WTC11 (cell line): Measurements from ENCODE around the gene PEX5. TPM values are rescaled to one million over a fixed set of nuclear protein-coding genes. Genes with fewer than 3 reads are reported as not detected.

ENCODE experiments used
- ATAC-seq: fragments of 200-7000 bp; cut with Tn5 transposase; 2 replicates; pipeline ENCODE4 v1.10.0; 2021; ENCODE audit warnings: mild to moderate bottlenecking, moderate library complexity
- CTCF ChIA-PET: fragments of 300-600 bp; sonication (Branson Sonifier 250); formaldehyde crosslinking; loops from one replicate; lab custom pipeline; 2021; ENCODE audit warnings: antibody characterized with exemption; lab: Charles Lee
- POLR2A ChIA-PET: fragments of 350-600 bp; sonication (Branson Sonifier 250); formaldehyde crosslinking; loops from one replicate; lab custom pipeline; 2021; ENCODE audit warnings: antibody characterized with exemption; lab: Charles Lee
- DNase-seq: peaks from one replicate; pipeline ENCODE4 v3.0.0; 2021; ENCODE audit warnings: low spot score
- H3K27ac Mint-ChIP-seq: 2 replicates; pipeline ENCODE4 v1.8.0; 2021; ENCODE audit warnings: mixed read lengths
- H3K27me3 Mint-ChIP-seq: 2 replicates; pipeline ENCODE4 v1.8.0; 2021; ENCODE audit warnings: low read depth, mild to moderate bottlenecking, moderate library complexity, mixed read lengths
- H3K36me3 Mint-ChIP-seq: 2 replicates; pipeline ENCODE4 v1.8.0; 2021; ENCODE audit warnings: mixed read lengths
- H3K4me1 Mint-ChIP-seq: 2 replicates; pipeline ENCODE4 v1.8.0; 2022; ENCODE audit warnings: mixed read lengths
- H3K4me3 Mint-ChIP-seq: 2 replicates; pipeline ENCODE4 v1.8.0; 2021; ENCODE audit warnings: mild to moderate bottlenecking, moderate library complexity, mixed read lengths
- H3K9me3 Mint-ChIP-seq: 2 replicates; pipeline ENCODE4 v1.8.0; 2021; ENCODE audit warnings: mixed read lengths
- CREM ChIP-seq: sonication (generic); formaldehyde crosslinking; IDR thresholded peaks from 2 replicates; pipeline ENCODE4 v1.8.1; 2022; ENCODE audit warnings: mild to moderate bottlenecking, missing genetic modification reagents, moderate library complexity
- ETV6 ChIP-seq: sonication (generic); formaldehyde crosslinking; IDR thresholded peaks from 2 replicates; pipeline ENCODE4 v1.8.1; 2022; ENCODE audit warnings: mild to moderate bottlenecking, missing genetic modification reagents
- GTF2I ChIP-seq: fragments of 250-450 bp; sonication (Bioruptor Pico); conservative IDR thresholded peaks from 2 replicates; pipeline ENCODE4 v1.4.0; 2021; ENCODE audit warnings: mild to moderate bottlenecking
- HMGA2 ChIP-seq: fragments of 250-450 bp; sonication (Bioruptor Pico); IDR thresholded peaks from 2 replicates; pipeline ENCODE4 v1.4.0; 2021; ENCODE audit warnings: mild to moderate bottlenecking, moderate library complexity
- IRF1 ChIP-seq: sonication (generic); formaldehyde crosslinking; IDR thresholded peaks from 2 replicates; pipeline ENCODE4 v1.8.0; 2023; ENCODE audit warnings: missing genetic modification reagents
- IRF2 ChIP-seq: sonication (generic); formaldehyde crosslinking; IDR thresholded peaks from 2 replicates; pipeline ENCODE4 v1.8.0; 2022; ENCODE audit warnings: low read depth, missing genetic modification reagents, borderline replicate concordance
- NR1H2 ChIP-seq: sonication (generic); formaldehyde crosslinking; IDR thresholded peaks from 2 replicates; pipeline ENCODE4 v1.9.0; 2021; ENCODE audit warnings: mild to moderate bottlenecking, moderate library complexity, missing genetic modification reagents
- SMAD4 ChIP-seq: sonication (generic); formaldehyde crosslinking; IDR thresholded peaks from 2 replicates; pipeline ENCODE4 v1.8.0; 2022; ENCODE audit warnings: mild to moderate bottlenecking, missing genetic modification reagents
- STAT6 ChIP-seq: sonication (generic); formaldehyde crosslinking; conservative IDR thresholded peaks from 2 replicates; pipeline ENCODE4 v1.8.1; 2023; ENCODE audit warnings: mild to moderate bottlenecking, low read depth, missing genetic modification reagents, moderate library complexity
- ZBTB43 ChIP-seq: sonication (generic); formaldehyde crosslinking; IDR thresholded peaks from 2 replicates; pipeline ENCODE4 v1.8.1; 2023; ENCODE audit warnings: mild to moderate bottlenecking, missing genetic modification reagents
- ZNF219 ChIP-seq: sonication (generic); formaldehyde crosslinking; IDR thresholded peaks from 2 replicates; pipeline ENCODE4 v1.8.0; 2023; ENCODE audit warnings: missing genetic modification reagents, mild to moderate bottlenecking, borderline replicate concordance
- total RNA-seq: library from RNA; stranded (reverse); gene quantifications from 3 replicates; pipeline ENCODE4 v1.2.3, GENCODE V29; 2021
- TF ChIP-seq, protein P1 (sequence below): sonication (generic); formaldehyde crosslinking; IDR thresholded peaks from 2 replicates; pipeline ENCODE4 v1.8.1; 2023; ENCODE audit warnings: mild to moderate bottlenecking, missing genetic modification reagents
- TF ChIP-seq, protein P2 (sequence below): sonication (generic); formaldehyde crosslinking; IDR thresholded peaks from 2 replicates; pipeline ENCODE4 v1.8.1; 2022; ENCODE audit warnings: missing genetic modification reagents, borderline replicate concordance
- TF ChIP-seq, protein P3 (sequence below): fragments of 250-450 bp; sonication (Bioruptor Pico); IDR thresholded peaks from 2 replicates; pipeline ENCODE4 v1.9.0; 2021; ENCODE audit warnings: moderate library complexity, mild to moderate bottlenecking, inconsistent platforms, borderline replicate concordance
- TF ChIP-seq, protein P4 (sequence below): sonication (generic); formaldehyde crosslinking; IDR thresholded peaks from 2 replicates; pipeline ENCODE4 v1.8.0; 2022; ENCODE audit warnings: mild to moderate bottlenecking, missing genetic modification reagents
- TF ChIP-seq, protein P5 (sequence below): sonication (generic); formaldehyde crosslinking; IDR thresholded peaks from 2 replicates; pipeline ENCODE4 v1.8.1; 2022; ENCODE audit warnings: mild to moderate bottlenecking, moderate library complexity, missing genetic modification reagents
- TF ChIP-seq, protein P6 (sequence below): sonication (generic); formaldehyde crosslinking; conservative IDR thresholded peaks from 2 replicates; pipeline ENCODE4 v1.8.1; 2022; ENCODE audit warnings: mild to moderate bottlenecking, missing genetic modification reagents
- TF ChIP-seq, protein P7 (sequence below): sonication (generic); formaldehyde crosslinking; IDR thresholded peaks from 2 replicates; pipeline ENCODE4 v1.8.1; 2022; ENCODE audit warnings: low read depth, mild to moderate bottlenecking, moderate library complexity, missing genetic modification reagents, borderline replicate concordance

PEX5 gene
- total RNA-seq, 1 experiment from 2014 or later, result 68.9 TPM

GRCh38 chr12:7154042-7154441, 35.4 kb upstream of the PEX5 start:
- POLR2A ChIA-PET, result no interaction called here
- no peak for ATAC-seq
- H3K4me1 Mint-ChIP-seq, result no peaks in the 10 kb centered on the region
- CTCF ChIA-PET, result interaction anchor here (1.1 to 3.4 kb wide), 4 partner anchors 8 to 100 kb away, joined by 3 to 24 read pairs (median 10); no protein-coding TSS in a partner anchor
- TF ChIP-seq HMGA2 (CRISPR knock-in tag), result no peak
- no peak for TF ChIP-seq NR1H2 (CRISPR knock-in tag)
- no peak for TF ChIP-seq IRF2 (CRISPR knock-in tag)
- no peak for TF ChIP-seq SMAD4 (CRISPR knock-in tag)
- TF ChIP-seq, protein P1, sequence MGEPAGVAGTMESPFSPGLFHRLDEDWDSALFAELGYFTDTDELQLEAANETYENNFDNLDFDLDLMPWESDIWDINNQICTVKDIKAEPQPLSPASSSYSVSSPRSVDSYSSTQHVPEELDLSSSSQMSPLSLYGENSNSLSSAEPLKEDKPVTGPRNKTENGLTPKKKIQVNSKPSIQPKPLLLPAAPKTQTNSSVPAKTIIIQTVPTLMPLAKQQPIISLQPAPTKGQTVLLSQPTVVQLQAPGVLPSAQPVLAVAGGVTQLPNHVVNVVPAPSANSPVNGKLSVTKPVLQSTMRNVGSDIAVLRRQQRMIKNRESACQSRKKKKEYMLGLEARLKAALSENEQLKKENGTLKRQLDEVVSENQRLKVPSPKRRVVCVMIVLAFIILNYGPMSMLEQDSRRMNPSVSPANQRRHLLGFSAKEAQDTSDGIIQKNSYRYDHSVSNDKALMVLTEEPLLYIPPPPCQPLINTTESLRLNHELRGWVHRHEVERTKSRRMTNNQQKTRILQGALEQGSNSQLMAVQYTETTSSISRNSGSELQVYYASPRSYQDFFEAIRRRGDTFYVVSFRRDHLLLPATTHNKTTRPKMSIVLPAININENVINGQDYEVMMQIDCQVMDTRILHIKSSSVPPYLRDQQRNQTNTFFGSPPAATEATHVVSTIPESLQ, result no peak
- no peak for TF ChIP-seq CREM
- no peak for TF ChIP-seq ZNF219 (CRISPR knock-in tag)
- TF ChIP-seq, protein P2, sequence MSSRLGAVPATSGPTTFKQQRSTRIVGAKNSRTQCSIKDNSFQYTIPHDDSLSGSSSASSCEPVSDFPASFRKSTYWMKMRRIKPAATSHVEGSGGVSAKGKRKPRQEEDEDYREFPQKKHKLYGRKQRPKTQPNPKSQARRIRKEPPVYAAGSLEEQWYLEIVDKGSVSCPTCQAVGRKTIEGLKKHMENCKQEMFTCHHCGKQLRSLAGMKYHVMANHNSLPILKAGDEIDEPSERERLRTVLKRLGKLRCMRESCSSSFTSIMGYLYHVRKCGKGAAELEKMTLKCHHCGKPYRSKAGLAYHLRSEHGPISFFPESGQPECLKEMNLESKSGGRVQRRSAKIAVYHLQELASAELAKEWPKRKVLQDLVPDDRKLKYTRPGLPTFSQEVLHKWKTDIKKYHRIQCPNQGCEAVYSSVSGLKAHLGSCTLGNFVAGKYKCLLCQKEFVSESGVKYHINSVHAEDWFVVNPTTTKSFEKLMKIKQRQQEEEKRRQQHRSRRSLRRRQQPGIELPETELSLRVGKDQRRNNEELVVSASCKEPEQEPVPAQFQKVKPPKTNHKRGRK (CRISPR knock-in tag), result no peak
- no peak for TF ChIP-seq GTF2I (CRISPR knock-in tag)
- TF ChIP-seq ETV6, result no peak
- TF ChIP-seq, all 79 proteins: peak for 0
- no peaks in the 10 kb centered on the region for H3K27me3 Mint-ChIP-seq
- H3K36me3 Mint-ChIP-seq, result peaks cover 8% of the 10 kb centered on the region
- H3K4me3 Mint-ChIP-seq, result no peak overlapping the region
- DNase-seq, result no peak
- no peak overlapping the region for H3K27ac Mint-ChIP-seq
- H3K9me3 Mint-ChIP-seq, result no peaks in the 10 kb centered on the region

GRCh38 chr12:7154901-7155470, 34.5 kb upstream of the PEX5 start:
- CTCF ChIA-PET, result interaction anchor here (1.0 to 3.4 kb wide), 4 partner anchors 10 to 33 kb away, joined by 3 to 24 read pairs (median 4); no protein-coding TSS in a partner anchor
- POLR2A ChIA-PET, result no interaction called here
- no peaks in the 10 kb centered on the region for H3K27me3 Mint-ChIP-seq
- ATAC-seq (no peak), DNase-seq (no peak)
- no peak overlapping the region for H3K27ac Mint-ChIP-seq
- no peaks in the 10 kb centered on the region for H3K9me3 Mint-ChIP-seq
- peaks cover 5% of the 10 kb centered on the region; the same call in 1 of the 2 replicates for H3K36me3 Mint-ChIP-seq
- H3K4me3 Mint-ChIP-seq, result no peak overlapping the region
- TF ChIP-seq, protein P3, sequence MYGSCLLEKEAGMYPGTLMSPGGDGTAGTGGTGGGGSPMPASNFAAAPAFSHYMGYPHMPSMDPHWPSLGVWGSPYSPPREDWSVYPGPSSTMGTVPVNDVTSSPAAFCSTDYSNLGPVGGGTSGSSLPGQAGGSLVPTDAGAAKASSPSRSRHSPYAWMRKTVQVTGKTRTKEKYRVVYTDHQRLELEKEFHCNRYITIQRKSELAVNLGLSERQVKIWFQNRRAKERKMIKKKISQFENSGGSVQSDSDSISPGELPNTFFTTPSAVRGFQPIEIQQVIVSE (CRISPR knock-in tag), result no peak
- TF ChIP-seq, protein P4, sequence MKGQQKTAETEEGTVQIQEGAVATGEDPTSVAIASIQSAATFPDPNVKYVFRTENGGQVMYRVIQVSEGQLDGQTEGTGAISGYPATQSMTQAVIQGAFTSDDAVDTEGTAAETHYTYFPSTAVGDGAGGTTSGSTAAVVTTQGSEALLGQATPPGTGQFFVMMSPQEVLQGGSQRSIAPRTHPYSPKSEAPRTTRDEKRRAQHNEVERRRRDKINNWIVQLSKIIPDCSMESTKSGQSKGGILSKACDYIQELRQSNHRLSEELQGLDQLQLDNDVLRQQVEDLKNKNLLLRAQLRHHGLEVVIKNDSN (CRISPR knock-in tag), result no peak
- TF ChIP-seq, protein P5, sequence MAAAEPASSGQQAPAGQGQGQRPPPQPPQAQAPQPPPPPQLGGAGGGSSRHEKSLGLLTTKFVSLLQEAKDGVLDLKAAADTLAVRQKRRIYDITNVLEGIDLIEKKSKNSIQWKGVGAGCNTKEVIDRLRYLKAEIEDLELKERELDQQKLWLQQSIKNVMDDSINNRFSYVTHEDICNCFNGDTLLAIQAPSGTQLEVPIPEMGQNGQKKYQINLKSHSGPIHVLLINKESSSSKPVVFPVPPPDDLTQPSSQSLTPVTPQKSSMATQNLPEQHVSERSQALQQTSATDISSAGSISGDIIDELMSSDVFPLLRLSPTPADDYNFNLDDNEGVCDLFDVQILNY (CRISPR knock-in tag), result no peak
- TF ChIP-seq, protein P1, result no peak
- TF ChIP-seq STAT6 (no peak), ZBTB43 (CRISPR knock-in tag) (no peak), IRF1 (CRISPR knock-in tag) (no peak)
- TF ChIP-seq, protein P6, sequence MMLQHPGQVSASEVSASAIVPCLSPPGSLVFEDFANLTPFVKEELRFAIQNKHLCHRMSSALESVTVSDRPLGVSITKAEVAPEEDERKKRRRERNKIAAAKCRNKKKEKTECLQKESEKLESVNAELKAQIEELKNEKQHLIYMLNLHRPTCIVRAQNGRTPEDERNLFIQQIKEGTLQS (CRISPR knock-in tag), result no peak
- TF ChIP-seq, protein P7, sequence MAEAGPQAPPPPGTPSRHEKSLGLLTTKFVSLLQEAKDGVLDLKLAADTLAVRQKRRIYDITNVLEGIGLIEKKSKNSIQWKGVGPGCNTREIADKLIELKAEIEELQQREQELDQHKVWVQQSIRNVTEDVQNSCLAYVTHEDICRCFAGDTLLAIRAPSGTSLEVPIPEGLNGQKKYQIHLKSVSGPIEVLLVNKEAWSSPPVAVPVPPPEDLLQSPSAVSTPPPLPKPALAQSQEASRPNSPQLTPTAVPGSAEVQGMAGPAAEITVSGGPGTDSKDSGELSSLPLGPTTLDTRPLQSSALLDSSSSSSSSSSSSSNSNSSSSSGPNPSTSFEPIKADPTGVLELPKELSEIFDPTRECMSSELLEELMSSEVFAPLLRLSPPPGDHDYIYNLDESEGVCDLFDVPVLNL (CRISPR knock-in tag), result no peak
- no peaks in the 10 kb centered on the region for H3K4me1 Mint-ChIP-seq
